Measurements from ENCODE around the gene LMNA. TPM values are rescaled to one million over a fixed set of nuclear protein-coding genes. Genes with fewer than 3 reads are reported as not detected.
A peak's percentile ranks its signal among the peaks of the same experiment; 100 is the strongest.

LMNA gene
- total RNA-seq, 2 donors from 2014 or later, result 125 to 159 TPM

DNA sequence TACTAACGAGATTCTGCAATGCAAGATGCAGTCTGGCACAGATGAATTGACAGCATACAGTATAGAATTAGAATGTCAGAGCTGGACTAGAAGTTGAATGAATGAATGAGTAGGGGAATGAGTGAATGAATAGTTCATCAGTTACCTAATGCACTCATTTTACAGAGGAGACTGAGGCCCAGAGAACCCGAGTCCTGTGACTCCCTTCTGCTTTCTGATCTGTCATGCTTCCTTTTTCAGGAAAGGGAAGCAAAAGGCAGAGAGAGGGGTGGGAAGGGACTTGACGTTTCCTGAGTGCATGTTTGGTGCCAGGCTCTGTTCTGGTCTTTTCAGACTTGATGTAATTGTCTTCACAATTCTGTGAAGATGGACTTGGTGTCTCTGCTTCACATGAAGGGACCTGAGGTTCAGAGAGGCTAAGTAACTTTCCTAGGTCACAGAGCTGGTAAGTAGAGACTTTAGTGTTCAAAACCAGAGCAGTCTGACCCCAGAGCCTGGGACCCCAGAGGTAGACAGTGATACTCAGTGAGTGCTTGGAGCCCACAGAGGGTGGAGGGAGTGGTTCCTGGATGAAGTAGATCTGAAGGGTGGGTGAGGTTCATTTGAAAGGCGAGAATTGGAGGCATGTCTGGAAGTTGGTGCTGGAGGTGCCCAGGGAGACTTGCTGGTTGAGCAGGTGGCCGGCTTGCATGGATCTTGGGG, 24.2 kb upstream of the LMNA start:
- Mint-ChIP-seq H3K36me3 (ENCODE audit: insufficient read depth in 2 of 2) (no peaks in the 10 kb centered on the region), H3K27me3 (ENCODE audit: low read depth) (peaks cover 45% of the 10 kb centered on the region), H3K27ac (no peak overlapping the region), H3K4me1 (ENCODE audit: low read depth) (peaks cover 3% of the 10 kb centered on the region), H3K9me3 (no peaks in the 10 kb centered on the region), H3K4me3 (no peak overlapping the region)
- DNase-seq (no peak), ATAC-seq (replicated peaks in 1 of 2) (peak; percentile 32 to 40)

DNA sequence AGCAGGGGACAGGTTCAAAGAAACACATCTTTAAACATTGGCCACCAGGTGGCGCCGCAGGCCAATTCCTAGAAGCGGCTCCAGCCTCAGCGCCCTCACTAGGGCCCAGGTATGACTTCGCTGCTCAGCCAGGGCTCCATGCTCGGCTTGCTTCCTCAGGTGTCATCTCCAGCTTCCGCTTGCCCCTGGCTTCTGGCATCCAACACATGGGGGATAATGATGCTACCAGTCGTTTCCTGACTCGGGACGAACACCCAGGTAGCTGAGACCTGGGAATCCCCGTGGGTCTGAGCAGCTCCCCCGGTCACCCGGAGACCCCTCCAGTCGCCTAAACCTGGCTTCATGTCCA, 23.7 kb upstream of the LMNA start:
- no peaks in the 10 kb centered on the region for H3K36me3 Mint-ChIP-seq (ENCODE audit: insufficient read depth in 2 of 2)
- peaks cover 8% of the 10 kb centered on the region for H3K4me1 Mint-ChIP-seq (ENCODE audit: low read depth)
- DNase-seq (peak; percentile 88 to 91), ATAC-seq (replicated peaks in 1 of 2) (peak; percentile 95 to 98)
- H3K4me3 Mint-ChIP-seq, result no peak overlapping the region
- peaks cover 45% of the 10 kb centered on the region for H3K27me3 Mint-ChIP-seq (ENCODE audit: low read depth)
- H3K9me3 Mint-ChIP-seq, result no peaks in the 10 kb centered on the region
- H3K27ac Mint-ChIP-seq, result no peak overlapping the region

DNA sequence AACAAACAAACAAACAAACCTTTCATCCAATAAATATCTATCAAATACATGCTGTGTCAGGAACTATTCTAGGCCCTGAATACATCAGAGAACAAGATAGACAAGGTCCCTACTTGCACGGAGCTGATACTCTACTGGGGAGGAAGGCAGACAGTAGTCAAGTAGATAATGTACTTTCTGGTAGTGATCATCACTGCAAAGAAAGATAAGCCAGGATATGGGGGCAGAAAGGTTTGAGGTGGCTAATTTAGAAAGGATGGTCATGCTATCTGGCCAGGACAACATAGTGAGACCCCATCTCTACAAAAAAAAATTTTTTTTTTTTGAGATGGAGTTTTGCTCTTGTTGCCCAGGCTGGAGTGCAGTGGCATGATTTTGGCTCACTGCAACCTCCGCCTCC, 22.9 kb upstream of the LMNA start:
- H3K27ac Mint-ChIP-seq, result no peak overlapping the region
- no peak for DNase-seq

DNA sequence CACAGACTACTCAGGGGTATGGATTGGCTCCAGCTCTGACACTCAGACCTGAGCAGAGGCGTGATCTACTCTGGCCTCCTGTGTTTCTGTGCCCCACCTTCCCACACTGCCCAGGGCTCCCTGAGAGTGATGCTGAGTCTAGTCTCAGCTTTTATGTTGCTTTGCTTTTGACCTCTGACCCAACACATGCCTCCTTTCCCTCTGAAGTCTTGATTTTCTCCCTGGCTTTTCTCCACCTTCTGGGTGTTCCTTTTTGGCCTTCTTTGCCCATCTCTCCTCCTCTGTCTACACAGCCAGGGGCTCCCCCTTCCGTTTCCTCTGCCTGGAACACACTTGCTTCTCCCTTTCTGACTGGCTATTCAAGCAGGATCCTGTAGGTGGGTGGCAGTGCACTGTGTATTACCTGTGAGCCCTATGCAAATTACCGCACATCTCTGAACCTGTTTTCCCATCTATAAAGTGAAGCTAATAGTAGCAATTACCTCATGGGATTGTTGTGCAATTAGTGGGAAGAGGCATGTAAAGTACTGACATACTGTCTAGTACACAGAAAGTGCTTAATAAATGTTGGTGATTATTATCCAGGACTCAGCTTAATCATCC, 18.5 kb upstream of the LMNA start:
- Mint-ChIP-seq H3K9me3 (no peaks in the 10 kb centered on the region), H3K27ac (peak overlapping the region; percentile 61), H3K4me1 (ENCODE audit: low read depth) (peaks cover 54% of the 10 kb centered on the region), H3K27me3 (ENCODE audit: low read depth) (peaks cover 26% of the 10 kb centered on the region), H3K36me3 (ENCODE audit: insufficient read depth in 2 of 2) (peaks cover 2 to 3% of the 10 kb centered on the region in 2 donors), H3K4me3 (peak overlapping the region; percentile 33 to 81)
- no peak for ATAC-seq (replicated peaks in 1 of 2)
- no peak for DNase-seq

More for the DNA sequence above, 22.9 kb upstream of the LMNA start:
- Mint-ChIP-seq H3K27me3 (ENCODE audit: low read depth) (peaks cover 42% of the 10 kb centered on the region), H3K4me1 (ENCODE audit: low read depth) (peaks cover 16% of the 10 kb centered on the region), H3K36me3 (ENCODE audit: insufficient read depth in 2 of 2) (no peaks in the 10 kb centered on the region), H3K4me3 (no peak overlapping the region), H3K9me3 (no peaks in the 10 kb centered on the region)
- no peak for ATAC-seq (replicated peaks in 1 of 2)

DNA sequence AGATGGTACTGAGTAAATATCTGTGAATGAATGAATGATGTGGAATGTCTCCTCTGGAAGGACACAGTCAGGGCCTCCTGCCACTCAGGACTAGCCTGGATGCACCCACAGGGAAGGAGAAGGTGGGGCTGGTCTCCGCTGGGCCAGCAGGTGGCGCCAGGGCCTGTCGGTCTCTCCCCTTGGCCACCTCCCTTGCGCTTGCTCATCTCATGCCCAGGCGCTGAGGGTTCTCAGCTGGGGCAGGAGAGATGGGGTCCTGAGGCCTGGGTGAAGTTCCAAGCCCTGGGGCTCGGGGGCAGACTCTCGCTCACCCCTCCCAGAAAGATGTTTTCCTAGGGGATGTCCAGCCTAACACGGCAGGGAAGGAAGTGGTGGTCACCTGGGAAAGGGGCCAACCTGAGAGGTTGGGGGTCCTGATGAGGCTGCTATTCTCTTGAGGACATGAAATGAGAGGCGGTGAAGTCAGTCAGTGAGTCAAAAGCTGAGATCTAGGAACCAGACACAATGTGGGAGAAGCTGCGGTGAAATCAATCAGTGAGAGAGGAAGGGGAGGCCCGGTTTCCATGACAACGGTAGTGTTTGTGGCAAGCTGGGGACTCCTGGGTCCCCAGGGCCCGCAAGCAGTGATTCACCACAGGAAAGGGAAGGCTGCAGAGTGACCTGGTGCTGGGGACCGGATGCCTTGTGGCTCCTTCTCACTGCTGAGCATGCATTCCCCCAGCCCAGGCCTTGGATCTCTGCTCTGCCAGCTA, 17.7 kb upstream of the LMNA start:
- peaks cover 63% of the 10 kb centered on the region for H3K4me1 Mint-ChIP-seq (ENCODE audit: low read depth)
- peak overlapping the region; percentile 61 for H3K27ac Mint-ChIP-seq

DNA sequence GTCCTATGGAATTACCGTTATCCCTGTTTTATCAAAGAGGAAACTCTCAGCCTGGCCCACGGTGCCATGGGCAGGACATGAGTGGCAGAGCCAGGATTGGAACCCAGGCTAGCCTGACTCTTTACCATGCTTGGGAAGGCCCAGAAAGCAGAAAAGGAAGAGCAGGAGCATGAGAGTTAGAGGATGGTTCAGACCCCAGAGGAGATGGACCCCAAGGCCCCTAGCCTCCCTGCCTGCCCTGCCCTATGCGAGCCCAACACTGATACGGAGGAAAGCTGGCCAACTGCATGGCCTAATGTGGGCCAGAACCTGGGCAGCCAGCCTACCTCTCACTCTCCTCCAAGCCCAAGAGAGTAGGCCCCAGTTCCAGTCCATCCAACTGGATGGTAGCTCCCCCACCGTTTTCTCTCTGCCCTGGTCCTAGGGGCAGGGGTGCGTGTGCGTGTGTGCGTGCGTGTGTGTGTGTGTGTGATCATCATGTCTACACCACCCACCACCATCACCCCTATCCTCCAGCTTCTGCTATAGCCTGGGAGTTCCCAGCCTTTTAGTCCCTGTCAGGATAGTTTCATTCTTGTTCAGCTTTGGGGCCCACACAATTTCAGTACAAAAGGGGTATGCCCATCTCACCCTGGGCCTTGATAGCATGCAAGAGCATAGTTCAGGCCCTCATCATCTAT, 16.9 kb upstream of the LMNA start:
- peaks cover 67% of the 10 kb centered on the region for H3K4me1 Mint-ChIP-seq (ENCODE audit: low read depth)
- peak overlapping the region; percentile 61 for H3K27ac Mint-ChIP-seq
- no peaks in the 10 kb centered on the region for H3K9me3 Mint-ChIP-seq
- H3K36me3 Mint-ChIP-seq (ENCODE audit: insufficient read depth in 2 of 2), result peaks cover 2 to 3% of the 10 kb centered on the region in 2 donors
- ATAC-seq (replicated peaks in 1 of 2) (peak; percentile 46 to 50), DNase-seq (peak; percentile 73 to 81)
- peak overlapping the region; percentile 33 to 81 for H3K4me3 Mint-ChIP-seq
- H3K27me3 Mint-ChIP-seq (ENCODE audit: low read depth), result peaks cover 26% of the 10 kb centered on the region

More for the DNA sequence above, 17.7 kb upstream of the LMNA start:
- DNase-seq, result peak; percentile 94 to 97
- H3K27me3 Mint-ChIP-seq (ENCODE audit: low read depth), result peaks cover 26% of the 10 kb centered on the region
- H3K9me3 Mint-ChIP-seq, result no peaks in the 10 kb centered on the region
- ATAC-seq (replicated peaks in 1 of 2), result peak; percentile 84 to 88
- H3K36me3 Mint-ChIP-seq (ENCODE audit: insufficient read depth in 2 of 2), result peaks cover 2 to 3% of the 10 kb centered on the region in 2 donors
- H3K4me3 Mint-ChIP-seq, result peak overlapping the region; percentile 33 to 81

DNA sequence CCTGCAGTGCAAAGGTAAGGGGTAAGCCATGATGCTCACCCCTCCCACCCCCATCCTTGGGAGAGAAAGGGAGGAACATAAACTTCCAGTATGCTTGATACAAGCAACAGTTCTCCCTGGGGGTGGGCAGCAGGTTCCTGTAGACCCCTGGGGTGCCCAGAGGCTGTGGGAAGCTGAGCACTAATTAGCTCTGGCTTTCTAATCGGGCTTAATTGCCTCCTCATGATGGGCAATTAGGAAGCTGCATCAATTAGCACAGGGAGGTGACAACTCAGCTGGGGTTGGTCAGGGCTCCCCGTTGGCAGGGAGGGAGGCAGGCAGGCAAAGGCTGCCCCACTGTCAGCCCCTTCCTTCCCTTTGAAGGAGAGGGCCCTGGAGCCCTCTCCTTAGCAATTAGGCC, 15.7 kb upstream of the LMNA start:
- Mint-ChIP-seq H3K36me3 (ENCODE audit: insufficient read depth in 2 of 2) (peaks cover 2 to 3% of the 10 kb centered on the region in 2 donors), H3K9me3 (no peaks in the 10 kb centered on the region), H3K27ac (no peak overlapping the region), H3K4me3 (peak overlapping the region; percentile 33 to 81), H3K27me3 (ENCODE audit: low read depth) (peaks cover 20% of the 10 kb centered on the region), H3K4me1 (ENCODE audit: low read depth) (peaks cover 78% of the 10 kb centered on the region)
- ATAC-seq (replicated peaks in 1 of 2) (no peak), DNase-seq (no peak)

DNA sequence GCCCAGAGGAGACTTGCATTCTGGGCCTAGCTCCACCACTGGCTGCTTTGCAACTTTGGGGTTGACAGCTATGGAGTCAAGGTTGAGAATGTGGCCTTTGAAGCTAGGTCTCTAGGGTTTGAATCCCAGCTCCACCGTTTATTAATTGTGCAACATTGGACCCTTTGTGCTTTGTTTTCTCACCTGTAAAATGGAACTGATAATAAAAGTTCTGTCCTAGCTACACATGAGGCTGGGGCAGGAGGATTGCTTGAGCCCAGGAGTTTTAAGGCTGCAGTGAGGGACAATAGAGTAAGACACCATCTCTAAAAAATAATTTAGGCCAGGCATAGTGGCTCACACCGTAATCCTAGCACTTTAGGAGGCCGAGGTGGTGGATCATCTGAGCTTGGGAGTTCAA, 15.2 kb upstream of the LMNA start:
- Mint-ChIP-seq H3K4me3 (no peak overlapping the region), H3K27me3 (ENCODE audit: low read depth) (peaks cover 15% of the 10 kb centered on the region), H3K27ac (no peak overlapping the region), H3K36me3 (ENCODE audit: insufficient read depth in 2 of 2) (peaks cover 2 to 3% of the 10 kb centered on the region in 2 donors), H3K9me3 (no peaks in the 10 kb centered on the region), H3K4me1 (ENCODE audit: low read depth) (peaks cover 83% of the 10 kb centered on the region)
- DNase-seq (no peak), ATAC-seq (replicated peaks in 1 of 2) (no peak)

DNA sequence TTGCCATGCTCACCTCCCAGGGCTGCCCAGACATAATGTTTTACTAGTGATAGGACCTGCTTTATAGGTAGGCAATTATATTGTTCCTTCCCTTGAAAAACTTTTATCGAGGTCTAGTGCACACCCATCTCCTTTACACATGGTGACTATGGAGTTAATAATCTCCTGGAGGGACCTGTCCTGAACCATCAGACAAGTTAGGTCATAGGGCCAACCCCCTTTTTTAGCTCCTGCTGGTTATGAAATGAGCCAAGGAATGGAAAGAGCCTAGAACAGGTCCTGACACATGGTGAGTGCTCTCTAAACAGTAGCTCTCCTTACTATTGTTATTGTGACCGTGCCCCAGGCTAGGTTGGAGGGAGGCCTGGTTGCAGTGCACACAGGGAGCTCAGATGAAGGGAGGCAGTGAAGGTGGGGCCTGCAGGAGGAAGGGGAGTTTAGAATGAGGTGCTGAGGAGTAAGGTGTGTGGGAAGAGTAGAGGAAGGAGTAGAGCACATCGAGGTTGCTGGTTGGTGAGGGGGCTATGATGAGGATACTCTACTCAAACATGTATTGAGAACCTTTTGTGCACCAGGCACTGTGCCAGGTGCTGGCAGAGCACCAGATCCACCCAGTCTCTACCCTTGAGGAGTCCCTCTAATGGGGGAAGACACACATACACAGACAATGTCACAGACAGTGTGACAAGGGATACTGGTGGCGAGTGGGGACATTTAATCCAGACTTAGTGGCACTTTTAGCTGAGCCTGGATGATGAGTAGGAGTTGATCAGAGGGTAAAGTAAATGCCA, 14.1 kb upstream of the LMNA start:
- Mint-ChIP-seq H3K27me3 (ENCODE audit: low read depth) (peaks cover 8% of the 10 kb centered on the region), H3K4me1 (ENCODE audit: low read depth) (peaks cover 90% of the 10 kb centered on the region), H3K36me3 (ENCODE audit: insufficient read depth in 2 of 2) (peaks cover 2 to 3% of the 10 kb centered on the region in 2 donors), H3K9me3 (no peaks in the 10 kb centered on the region), H3K27ac (no peak overlapping the region), H3K4me3 (peak overlapping the region in 1 of 2 donors; percentile 10)
- DNase-seq, result peak in 1 of 2 donors; percentile 18
- ATAC-seq (replicated peaks in 1 of 2), result no peak

DNA sequence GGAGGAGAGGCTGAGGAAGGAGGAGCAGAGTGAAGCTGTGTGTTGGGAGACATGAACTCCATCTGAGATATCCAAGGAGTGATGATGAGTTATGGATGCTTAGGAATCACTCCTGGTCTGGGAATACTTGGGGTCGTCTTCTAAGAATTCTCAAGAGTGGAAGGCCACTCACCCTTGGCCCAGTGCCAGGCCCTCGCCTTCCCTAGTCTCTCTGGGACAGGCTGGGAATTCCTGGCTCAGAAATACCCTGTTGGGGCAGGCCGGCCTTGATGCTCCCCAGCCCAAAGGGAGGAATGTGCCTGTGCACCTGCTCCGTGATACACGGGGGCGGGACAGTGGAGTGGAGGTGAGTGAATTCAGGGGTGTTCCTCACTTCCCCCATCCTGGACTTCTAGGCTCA, 12.6 kb upstream of the LMNA start:
- Mint-ChIP-seq H3K27ac (peak overlapping the region; percentile 12), H3K4me3 (no peak overlapping the region)
- DNase-seq, result no peak

DNA sequence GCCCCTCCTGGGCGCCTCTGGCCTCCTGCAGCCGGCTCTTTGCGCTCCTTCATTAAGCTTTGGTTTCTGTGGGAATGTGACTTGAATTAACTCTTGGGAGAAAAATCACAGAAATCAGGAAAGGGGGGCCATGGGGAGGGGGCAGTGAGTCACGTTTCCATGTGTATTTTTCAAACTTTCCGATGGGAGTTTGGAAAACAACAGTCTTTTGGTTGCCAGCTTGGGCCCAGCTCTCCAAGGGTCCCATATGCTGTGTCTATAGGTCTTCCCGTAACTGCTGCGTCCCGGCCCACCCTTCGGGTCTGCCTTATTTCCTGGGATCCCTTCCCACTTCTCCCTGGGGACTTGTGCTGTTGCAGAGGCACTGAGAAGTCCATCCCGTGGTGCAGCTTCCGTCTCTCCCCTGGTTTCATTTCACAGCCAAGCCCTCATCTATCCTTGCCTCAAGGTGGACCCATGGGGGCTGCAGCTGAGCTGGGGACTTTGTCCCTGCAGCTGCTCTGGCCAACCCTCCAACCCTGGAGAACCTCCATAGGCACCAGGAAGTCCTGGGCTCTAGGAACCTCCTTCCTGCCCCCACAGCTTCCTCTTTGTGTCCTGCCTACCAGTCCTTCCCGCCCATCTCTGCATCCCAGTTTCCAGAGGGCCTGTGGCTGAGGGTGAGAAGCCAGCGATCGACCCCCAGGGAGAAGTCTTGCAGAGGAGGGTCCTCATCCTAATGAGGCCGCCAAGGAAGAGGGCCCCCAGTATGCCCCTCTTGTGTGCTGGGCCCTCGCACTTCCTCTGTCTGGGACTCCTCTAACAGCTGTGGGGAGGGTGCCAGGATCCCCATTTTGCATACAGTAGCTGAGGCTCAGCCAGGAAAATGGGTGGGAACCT, 11.6 kb upstream of the LMNA start:
- no peaks in the 10 kb centered on the region for H3K27me3 Mint-ChIP-seq (ENCODE audit: low read depth)
- peaks cover 89% of the 10 kb centered on the region for H3K4me1 Mint-ChIP-seq (ENCODE audit: low read depth)
- DNase-seq (no peak), ATAC-seq (replicated peaks in 1 of 2) (no peak)
- peaks cover 0 to 3% of the 10 kb centered on the region in 2 donors for H3K36me3 Mint-ChIP-seq (ENCODE audit: insufficient read depth in 2 of 2)
- no peaks in the 10 kb centered on the region for H3K9me3 Mint-ChIP-seq
- H3K4me3 Mint-ChIP-seq, result no peak overlapping the region
- H3K27ac Mint-ChIP-seq, result no peak overlapping the region

More for the DNA sequence above, 12.6 kb upstream of the LMNA start:
- Mint-ChIP-seq H3K9me3 (no peaks in the 10 kb centered on the region), H3K36me3 (ENCODE audit: insufficient read depth in 2 of 2) (peaks cover 1 to 3% of the 10 kb centered on the region in 2 donors), H3K27me3 (ENCODE audit: low read depth) (no peaks in the 10 kb centered on the region), H3K4me1 (ENCODE audit: low read depth) (peaks cover 89% of the 10 kb centered on the region)
- no peak for ATAC-seq (replicated peaks in 1 of 2)
